Mammary microvascular endothelial cell (primary cell): Measurements from ENCODE around the gene SETBP1. TPM values are rescaled to one million over a fixed set of nuclear protein-coding genes. Genes with fewer than 3 reads are reported as not detected.

Source experiments
- total RNA-seq: library from RNA; depleted of rRNA; stranded (reverse); fragments of >200 nt; gene quantifications from 2 replicates; pipeline ENCODE4 v1.2.3, GENCODE V29; 2015

SETBP1 gene
- under 0.01 TPM in 1 of 2 replicates, not detected in the other for total RNA-seq

GRCh38 chr18:44680273-44681075 is at the start of gene SETBP1:
Gene SETBP1, plus strand, starts transcription at chr18:44680888. Its CDS starts 20,459 bp downstream, at chr18:44701347.

